CD4-positive, alpha-beta T cell treated with Interleukin-10 for 1 hour (primary cell): Measurements from ENCODE around the gene MYO16.

ENCODE experiments used
- DNase-seq: peaks from one replicate; pipeline ENCODE4 v3.0.0-alpha.2; 2020

The MYO16 gene

GRCh38 chr13:108947551-108948030 lies 318.2 kb downstream of the MYO16 start:
- DNase-seq: no peak

- DNase-seq: no peak
These were observed 318.9 kb downstream of the MYO16 start for GRCh38 chr13:108948251-108948671.

- no peak for DNase-seq
These were observed 321.1 kb downstream of the MYO16 start for GRCh38 chr13:108950333-108951010.

- DNase-seq: no peak
These were observed 326.3 kb downstream of the MYO16 start for GRCh38 chr13:108955741-108956140.

- DNase-seq: no peak
These were observed 328.1 kb downstream of the MYO16 start for GRCh38 chr13:108957369-108958012.

- no peak for DNase-seq
These were observed 328.6 kb downstream of the MYO16 start for GRCh38 chr13:108958013-108958376.

- no peak for DNase-seq
These were observed 329.8 kb downstream of the MYO16 start for GRCh38 chr13:108959234-108959633.

GRCh38 chr13:108960006-108960405 lies 330.6 kb downstream of the MYO16 start:
- DNase-seq: no peak

- peak; percentile 64 for DNase-seq
These were observed 332.2 kb downstream of the MYO16 start for GRCh38 chr13:108961542-108962125.

- no peak for DNase-seq
These were observed 333.2 kb downstream of the MYO16 start for GRCh38 chr13:108962654-108963053.

- no peak for DNase-seq
These were observed 333.9 kb downstream of the MYO16 start for GRCh38 chr13:108963276-108963810.

GRCh38 chr13:108963846-108964600 lies 334.6 kb downstream of the MYO16 start:
- no peak for DNase-seq

- no peak for DNase-seq
These were observed 335.2 kb downstream of the MYO16 start for GRCh38 chr13:108964606-108965005.

- DNase-seq: no peak
These were observed 338.0 kb downstream of the MYO16 start for GRCh38 chr13:108967371-108967770.

- no peak for DNase-seq
These were observed 339.2 kb downstream of the MYO16 start for GRCh38 chr13:108968566-108968965.

- DNase-seq: no peak
These were observed 345.3 kb downstream of the MYO16 start for GRCh38 chr13:108974686-108975085.

GRCh38 chr13:108980237-108980636 lies 350.8 kb downstream of the MYO16 start:
- no peak for DNase-seq

GRCh38 chr13:108981407-108981806 lies 352.0 kb downstream of the MYO16 start:
- no peak for DNase-seq

- DNase-seq: no peak
These were observed 353.9 kb downstream of the MYO16 start for GRCh38 chr13:108983273-108983672.

GRCh38 chr13:108984251-108984920 lies 355.0 kb downstream of the MYO16 start:
- DNase-seq: no peak

GRCh38 chr13:108985166-108985565 lies 355.8 kb downstream of the MYO16 start:
- no peak for DNase-seq

GRCh38 chr13:108987517-108987916 lies 358.1 kb downstream of the MYO16 start:
- no peak for DNase-seq

GRCh38 chr13:108987944-108988343 lies 358.5 kb downstream of the MYO16 start:
- no peak for DNase-seq
